ENCODE data around the gene MYO7B.
"Not testable (repeated sequence)": the region's sequence is repeated elsewhere in the genome, so short reads cannot be mapped to it uniquely, and the experiment has no call there.

Gene MYO7B

GRCh38 chr2:127524198-127524834, 11.2 kb upstream of the MYO7B start:
- DNase-seq: not testable (repeated sequence)

- no peak for DNase-seq
Observed at GRCh38 chr2:127525691-127526131, 9.8 kb upstream of the MYO7B start.

GRCh38 chr2:127526132-127527000, 9.1 kb upstream of the MYO7B start, which contains the start of gene IWS1:
TSS of gene IWS1 (minus strand) at chr2:127526489. CDS start at chr2:127526208, 281 bp downstream.
- peak; percentile 91 for DNase-seq

GRCh38 chr2:127527001-127527804, 8.3 kb upstream of the MYO7B start:
- DNase-seq: peak; percentile 0

- no peak for DNase-seq
Observed at GRCh38 chr2:127528487-127528886, 7.0 kb upstream of the MYO7B start.

- DNase-seq: not testable (repeated sequence)
Observed at GRCh38 chr2:127529416-127529815, 6.1 kb upstream of the MYO7B start.

- no peak for DNase-seq
Observed at GRCh38 chr2:127530245-127531140, 5.0 kb upstream of the MYO7B start.

- no peak for DNase-seq
Observed at GRCh38 chr2:127531221-127531648, 4.2 kb upstream of the MYO7B start.

GRCh38 chr2:127532296-127532695, 3.2 kb upstream of the MYO7B start:
- no peak for DNase-seq

- DNase-seq: no peak
Observed at GRCh38 chr2:127535918-127536317, 435 bp downstream of the MYO7B start.

- DNase-seq: no peak
Observed at GRCh38 chr2:127536707-127537541, 1.4 kb downstream of the MYO7B start.

GRCh38 chr2:127537644-127538043, 2.2 kb downstream of the MYO7B start:
- no peak for DNase-seq

- DNase-seq: no peak
Observed at GRCh38 chr2:127541809-127542208, 6.3 kb downstream of the MYO7B start.

GRCh38 chr2:127542231-127542630, 6.7 kb downstream of the MYO7B start:
- no peak for DNase-seq

- DNase-seq: not testable (repeated sequence)
Observed at GRCh38 chr2:127543013-127543501, 7.6 kb downstream of the MYO7B start.

GRCh38 chr2:127545189-127545588, 9.7 kb downstream of the MYO7B start:
- no peak for DNase-seq

GRCh38 chr2:127545796-127546195, 10.3 kb downstream of the MYO7B start:
- DNase-seq: no peak

GRCh38 chr2:127546797-127547196, 11.3 kb downstream of the MYO7B start:
- DNase-seq: no peak

GRCh38 chr2:127551221-127551930, 15.9 kb downstream of the MYO7B start:
- DNase-seq: no peak

- no peak for DNase-seq
Observed at GRCh38 chr2:127552336-127552735, 16.9 kb downstream of the MYO7B start.

Measured in NCI-H1105 (cell line).